Activated CD8-positive, alpha-beta T cell treated with anti-CD3 and anti-CD28 coated beads for 36 hours (primary cell): ENCODE data around the gene PNCK. TPM values are rescaled to one million over a fixed set of nuclear protein-coding genes. Genes with fewer than 3 reads are reported as not detected.

Experiments used
- ATAC-seq: fragments of 200-7000 bp; cut with Tn5 transposase; one replicate; pipeline ENCODE4 v1.10.0; 2021; ENCODE audit warnings: mild to moderate bottlenecking, moderate library complexity
- CTCF ChIA-PET: fragments of 350-600 bp; sonication (Branson Sonifier 250); formaldehyde crosslinking; loops from one replicate; lab custom pipeline; 2021; ENCODE audit warnings: antibody characterized with exemption; lab: Charles Lee
- POLR2A ChIA-PET: fragments of 350-600 bp; sonication (Branson Sonifier 250); formaldehyde crosslinking; loops from one replicate; lab custom pipeline; 2021; ENCODE audit warnings: antibody characterized with exemption; lab: Charles Lee
- DNase-seq: peaks from one replicate; pipeline ENCODE4 v3.0.0-alpha.2; 2020
- H3K27ac Mint-ChIP-seq: one replicate; pipeline ENCODE4 v1.8.0; 2021; ENCODE audit warnings: mild to moderate bottlenecking, mixed read lengths
- H3K27me3 Mint-ChIP-seq: one replicate; pipeline ENCODE4 v1.8.0; 2021; ENCODE audit warnings: mixed read lengths
- H3K36me3 Mint-ChIP-seq: one replicate; pipeline ENCODE4 v1.8.0; 2021; ENCODE audit warnings: low read depth, mixed read lengths
- H3K4me1 Mint-ChIP-seq: one replicate; pipeline ENCODE4 v1.8.0; 2021; ENCODE audit warnings: low read depth, mixed read lengths
- H3K4me3 Mint-ChIP-seq: one replicate; pipeline ENCODE4 v1.8.0; 2021; ENCODE audit warnings: mild to moderate bottlenecking, moderate library complexity, mixed read lengths
- H3K9me3 Mint-ChIP-seq: one replicate; pipeline ENCODE4 v1.8.0; 2021; ENCODE audit warnings: mixed read lengths
- CTCF ChIP-seq: fragments of 200-600 bp; IDR thresholded peaks from one replicate; pipeline ENCODE4 v1.8.0; 2022; ENCODE audit warnings: antibody characterized with exemption, mild to moderate bottlenecking
- intact Hi-C: fragments of 100-400 bp; cut with micrococcal nuclease; formaldehyde crosslinking; loops from one replicate; pipeline ENCODE4 v1.10.0; 2022
- total RNA-seq, 2 experiments: library from RNA; stranded (reverse); gene quantifications; one replicate each; pipeline ENCODE4 v1.2.3, GENCODE V29; 2021

Gene PNCK
- total RNA-seq, 2 experiments from 2014 or later, result 0.70 to 1.1 TPM

DNA sequence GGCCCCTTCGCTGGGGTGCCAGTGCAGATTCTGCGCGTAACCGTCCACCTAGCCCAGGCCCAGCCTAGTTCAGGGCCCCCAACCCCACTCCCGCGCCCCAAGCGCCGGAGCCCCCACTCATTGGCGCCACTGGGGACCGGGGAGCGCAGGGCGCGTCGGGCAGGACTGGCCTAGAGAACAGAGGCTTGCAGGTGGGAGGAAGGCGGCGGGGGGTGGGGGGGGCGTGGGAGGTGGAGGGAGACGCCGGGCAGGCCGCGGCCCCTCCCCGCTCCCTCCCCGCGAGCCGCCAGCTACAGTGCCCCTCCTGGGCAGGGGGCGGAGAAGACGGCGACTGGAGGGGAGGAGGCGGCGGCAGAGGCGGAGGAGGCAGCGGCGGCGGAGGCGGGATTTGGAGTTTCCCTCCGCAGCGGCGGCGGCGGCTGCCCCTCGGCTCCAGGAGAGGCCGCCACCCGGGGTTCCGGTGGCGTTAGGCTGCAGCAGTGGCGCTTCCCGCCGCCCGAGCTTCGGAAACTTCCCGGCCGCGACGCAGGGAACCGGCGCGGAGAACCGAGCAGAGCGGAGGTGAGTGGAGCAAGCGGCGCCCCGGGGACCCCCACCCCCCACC is 31.5 kb downstream of the PNCK start:
- TF ChIP-seq CTCF, result no peak
- intact Hi-C loops, result no loop called here
- H3K27ac Mint-ChIP-seq, result no peak overlapping the region
- ChIA-PET POLR2A (no interaction called here), CTCF (interaction anchor here (2.0 kb wide), 1 partner anchor 10 kb away, joined by 5 read pairs; no protein-coding TSS in a partner anchor)
- no peak overlapping the region for H3K4me3 Mint-ChIP-seq
- no peaks in the 10 kb centered on the region for H3K9me3 Mint-ChIP-seq
- peaks cover 37% of the 10 kb centered on the region for H3K27me3 Mint-ChIP-seq
- peaks cover 5% of the 10 kb centered on the region for H3K4me1 Mint-ChIP-seq
- ATAC-seq (peak; percentile 22), DNase-seq (no peak)
- no peaks in the 10 kb centered on the region for H3K36me3 Mint-ChIP-seq

DNA sequence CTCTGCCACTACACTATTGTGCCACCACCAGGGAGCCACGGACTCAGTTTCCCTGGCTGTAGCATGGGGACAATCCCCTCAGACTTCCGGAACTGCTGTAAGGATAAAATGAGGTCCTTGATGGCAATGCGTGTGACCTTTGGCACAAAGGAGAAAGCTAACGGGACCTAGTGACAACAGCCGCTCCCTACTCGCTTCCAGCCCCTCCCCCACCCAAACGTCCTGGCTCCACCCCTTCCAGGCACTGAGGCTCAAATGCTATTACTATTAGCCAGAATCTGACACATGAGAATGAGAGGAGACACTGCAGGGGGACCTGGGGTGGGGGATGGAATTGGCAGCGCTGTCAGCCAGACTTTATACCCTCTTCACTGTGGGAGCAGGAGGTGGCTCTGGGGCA is 32.0 kb downstream of the PNCK start:
- H3K4me3 Mint-ChIP-seq, result no peak overlapping the region
- no peak for ATAC-seq

GRCh38 chrX:153640736-153641575 is 32.7 kb downstream of the PNCK start:
- intact Hi-C loops, result no loop called here
- TF ChIP-seq CTCF, result no peak
- ChIA-PET POLR2A (no interaction called here), CTCF (interaction anchor here (0.9 to 2.0 kb wide), 3 partner anchors 9 to 102 kb away, joined by 3 to 8 read pairs (median 5); no protein-coding TSS in a partner anchor)
- Mint-ChIP-seq H3K4me3 (no peak overlapping the region), H3K27me3 (peaks cover 33% of the 10 kb centered on the region), H3K9me3 (no peaks in the 10 kb centered on the region), H3K27ac (no peak overlapping the region), H3K36me3 (no peaks in the 10 kb centered on the region), H3K4me1 (peaks cover 5% of the 10 kb centered on the region)
- ATAC-seq (no peak), DNase-seq (no peak)

More for the DNA sequence above, 32.0 kb downstream of the PNCK start:
- intact Hi-C loops, result no loop called here
- Mint-ChIP-seq H3K4me1 (peaks cover 5% of the 10 kb centered on the region), H3K9me3 (no peaks in the 10 kb centered on the region), H3K27ac (no peak overlapping the region), H3K27me3 (peaks cover 37% of the 10 kb centered on the region), H3K36me3 (no peaks in the 10 kb centered on the region)
- DNase-seq, result no peak
- CTCF ChIA-PET, result interaction anchor here (0.9 to 2.0 kb wide), 2 partner anchors 10 to 102 kb away, joined by 3 to 5 read pairs; no protein-coding TSS in a partner anchor
- POLR2A ChIA-PET, result no interaction called here
- TF ChIP-seq CTCF, result no peak

GRCh38 chrX:153640045-153640686 is 33.4 kb downstream of the PNCK start:
- no peak overlapping the region for H3K4me3 Mint-ChIP-seq

More at GRCh38 chrX:153640045-153640686, 33.4 kb downstream of the PNCK start:
- intact Hi-C loops, result no loop called here
- TF ChIP-seq CTCF, result no peak
- DNase-seq, result no peak
- H3K36me3 Mint-ChIP-seq, result no peaks in the 10 kb centered on the region
- H3K9me3 Mint-ChIP-seq, result no peaks in the 10 kb centered on the region
- H3K27ac Mint-ChIP-seq, result no peak overlapping the region
- H3K4me1 Mint-ChIP-seq, result peaks cover 5% of the 10 kb centered on the region
- H3K27me3 Mint-ChIP-seq, result peaks cover 27% of the 10 kb centered on the region
- ATAC-seq, result no peak
- POLR2A ChIA-PET, result no interaction called here
- CTCF ChIA-PET, result interaction anchor here (1.6 to 2.0 kb wide), 2 partner anchors 8 to 10 kb away, joined by 5 to 8 read pairs; no protein-coding TSS in a partner anchor
